Fibroblast of the conjunctiva (primary cell): ENCODE results near the gene SPAG8.

Experiments
- DNase-seq: peaks from one replicate; pipeline ENCODE4 v3.0.0-alpha.2; 2010; ENCODE audit warnings: low read depth

Gene SPAG8

DNA sequence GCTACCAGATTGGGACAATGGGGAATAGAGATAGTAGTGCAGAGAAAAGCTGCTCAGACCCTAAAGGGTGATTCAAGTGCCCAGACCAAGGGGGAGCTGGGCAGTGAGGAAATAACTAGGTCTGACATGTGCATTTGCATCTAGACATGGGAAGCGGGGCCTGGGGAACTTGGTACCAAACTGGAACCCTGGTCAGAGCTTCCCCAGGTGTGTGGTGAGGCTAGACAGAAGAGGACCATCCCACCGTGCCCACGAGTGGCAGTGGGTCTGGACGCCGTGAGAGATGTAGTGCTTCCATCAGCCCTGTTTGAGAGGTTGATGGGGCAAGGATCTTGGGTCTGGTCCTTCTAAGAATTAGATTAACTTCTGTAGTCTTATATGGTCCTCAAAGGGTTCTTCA, 24.5 kb upstream of the SPAG8 start:
- DNase-seq: no peak

DNA sequence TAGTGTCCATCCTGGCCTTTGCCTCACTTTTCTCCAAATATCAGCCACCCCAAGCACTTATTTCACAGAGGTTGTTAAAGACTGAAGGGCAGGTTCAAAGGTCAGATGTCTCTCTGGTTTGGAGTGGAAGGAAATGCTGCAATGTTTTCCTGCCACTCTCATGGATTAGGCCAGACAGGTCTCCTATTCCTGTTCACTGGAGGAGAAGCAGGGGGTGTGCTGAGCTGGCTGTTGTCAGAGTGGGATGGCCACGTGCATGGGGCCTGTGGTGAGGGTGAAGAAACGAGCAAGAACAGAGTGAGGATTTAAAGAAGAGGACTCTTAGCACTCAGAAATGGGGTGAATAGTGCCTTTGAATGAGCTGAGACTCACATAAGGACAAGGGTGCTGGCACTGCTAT, 23.7 kb upstream of the SPAG8 start:
- no peak for DNase-seq

DNA sequence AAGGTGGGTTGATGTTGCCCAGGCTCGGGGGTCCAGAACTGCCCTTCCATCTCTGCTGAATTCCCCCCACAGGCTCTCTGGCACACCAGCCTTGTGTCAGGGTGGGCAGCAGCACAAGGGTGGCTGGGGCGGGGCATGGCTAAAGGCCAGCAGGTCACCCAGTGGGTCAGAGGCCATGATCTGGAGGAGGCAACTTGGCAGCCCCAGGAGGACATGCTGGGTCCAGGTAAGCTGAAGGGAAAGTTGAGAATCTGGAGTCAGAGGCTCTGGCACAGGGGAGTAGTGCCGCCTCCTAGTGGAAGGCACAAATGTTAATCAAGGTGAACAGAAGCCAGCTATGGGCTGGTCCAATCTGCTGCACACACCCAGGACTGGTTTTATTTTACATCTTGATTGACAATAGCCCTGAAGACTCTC, 23.2 kb upstream of the SPAG8 start:
- DNase-seq: no peak

DNA sequence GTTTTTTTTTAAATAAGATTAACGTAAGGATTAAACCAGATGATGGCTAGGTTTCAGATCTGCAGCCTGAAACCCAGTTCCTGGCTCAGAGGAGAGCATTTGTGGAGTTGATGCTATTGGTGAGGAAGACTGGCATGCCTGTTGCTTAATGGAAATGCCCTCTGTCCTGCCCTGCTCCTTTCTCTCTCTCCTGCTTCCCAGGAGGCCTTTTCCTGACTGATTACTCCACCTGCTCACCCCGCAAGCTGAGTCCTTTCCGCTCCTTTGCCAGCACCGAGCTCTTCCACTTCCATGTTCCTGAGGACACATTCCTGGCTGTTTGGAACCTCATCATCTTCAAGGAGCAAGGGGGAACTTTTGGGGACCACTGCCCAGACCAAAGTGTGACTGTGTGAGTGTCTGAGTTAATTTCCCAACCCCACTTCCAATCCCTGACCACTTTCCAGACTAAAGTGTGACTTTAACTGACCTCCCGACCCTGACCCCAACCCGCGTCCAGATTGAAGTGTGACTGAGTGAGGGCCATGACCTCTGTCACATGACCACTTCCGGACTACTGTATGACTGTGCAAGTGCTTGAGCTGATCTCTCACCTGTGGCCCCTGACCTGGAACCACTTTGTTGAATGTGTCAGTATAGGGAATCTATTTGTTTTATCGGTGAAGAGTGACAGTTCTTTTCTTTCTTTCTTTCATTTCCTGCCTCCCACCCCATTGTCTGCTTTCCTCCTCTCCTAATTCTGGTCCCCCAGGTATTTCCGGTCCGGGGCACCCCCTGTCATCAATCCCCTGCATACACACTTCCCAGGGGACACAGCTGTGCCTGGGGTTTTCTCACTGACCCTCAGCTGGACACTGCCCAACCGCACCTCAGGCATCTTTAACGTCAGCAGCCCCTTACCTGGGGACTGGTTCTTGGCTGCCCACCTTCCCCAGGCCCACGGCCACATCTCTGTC, 22.5 kb upstream of the SPAG8 start:
- DNase-seq: no peak

DNA sequence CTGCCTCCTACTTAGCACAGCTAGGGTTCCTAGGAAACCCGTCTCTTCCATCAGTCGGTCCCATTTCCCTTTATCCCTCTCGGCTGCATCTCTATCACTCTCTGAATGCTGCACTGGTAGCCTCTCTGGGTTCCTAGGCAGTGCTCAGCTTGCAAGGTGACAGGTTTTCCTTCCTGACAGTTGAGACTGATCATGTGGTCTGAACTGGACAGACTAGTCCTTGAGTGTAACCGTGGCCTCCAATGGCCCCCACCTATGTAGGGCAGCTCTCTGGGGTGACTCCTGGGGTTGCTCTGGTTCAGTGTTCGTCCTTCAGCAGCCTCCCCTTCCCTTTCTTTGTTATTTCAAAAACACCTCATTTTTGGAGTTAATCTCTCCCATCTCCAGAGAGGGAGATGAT, 20.8 kb upstream of the SPAG8 start:
- no peak for DNase-seq

DNA sequence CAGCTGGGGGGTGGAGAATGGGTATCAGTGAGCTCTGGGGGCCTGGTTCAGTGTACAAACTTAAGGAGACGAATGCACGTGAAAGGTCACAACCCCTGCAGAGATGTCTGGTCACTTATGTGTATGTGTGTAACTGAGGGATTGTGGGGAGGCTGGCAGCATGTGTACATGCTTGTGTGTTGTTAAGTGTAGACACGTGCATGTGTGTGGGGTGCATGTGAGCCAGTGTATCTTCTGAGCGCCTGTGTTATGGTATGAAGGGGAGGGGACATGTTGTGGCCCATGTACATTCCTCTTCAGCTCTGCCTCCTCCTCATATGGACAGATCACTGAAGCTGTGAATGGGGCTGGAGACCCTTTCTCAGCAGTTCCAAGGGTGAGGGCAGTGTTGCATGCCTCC, 19.0 kb upstream of the SPAG8 start:
- DNase-seq: no peak

DNA sequence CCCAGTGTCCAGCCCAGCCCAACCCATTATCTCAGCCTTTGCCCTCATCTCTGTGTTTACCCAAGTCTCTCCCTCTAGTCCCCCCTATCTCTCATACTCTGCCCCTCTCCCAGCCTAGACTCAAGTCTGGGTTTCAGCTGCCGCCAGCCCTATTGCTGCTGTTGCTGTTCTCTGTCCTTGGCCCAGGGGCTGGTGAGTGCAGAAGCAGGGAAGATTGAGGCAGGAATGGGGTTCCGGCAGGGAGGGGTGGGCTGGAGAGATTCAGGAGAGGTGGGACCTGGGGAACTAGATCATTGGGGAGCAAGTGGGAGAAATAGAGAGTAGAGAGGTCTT, 17.7 kb upstream of the SPAG8 start:
- DNase-seq: no peak

DNA sequence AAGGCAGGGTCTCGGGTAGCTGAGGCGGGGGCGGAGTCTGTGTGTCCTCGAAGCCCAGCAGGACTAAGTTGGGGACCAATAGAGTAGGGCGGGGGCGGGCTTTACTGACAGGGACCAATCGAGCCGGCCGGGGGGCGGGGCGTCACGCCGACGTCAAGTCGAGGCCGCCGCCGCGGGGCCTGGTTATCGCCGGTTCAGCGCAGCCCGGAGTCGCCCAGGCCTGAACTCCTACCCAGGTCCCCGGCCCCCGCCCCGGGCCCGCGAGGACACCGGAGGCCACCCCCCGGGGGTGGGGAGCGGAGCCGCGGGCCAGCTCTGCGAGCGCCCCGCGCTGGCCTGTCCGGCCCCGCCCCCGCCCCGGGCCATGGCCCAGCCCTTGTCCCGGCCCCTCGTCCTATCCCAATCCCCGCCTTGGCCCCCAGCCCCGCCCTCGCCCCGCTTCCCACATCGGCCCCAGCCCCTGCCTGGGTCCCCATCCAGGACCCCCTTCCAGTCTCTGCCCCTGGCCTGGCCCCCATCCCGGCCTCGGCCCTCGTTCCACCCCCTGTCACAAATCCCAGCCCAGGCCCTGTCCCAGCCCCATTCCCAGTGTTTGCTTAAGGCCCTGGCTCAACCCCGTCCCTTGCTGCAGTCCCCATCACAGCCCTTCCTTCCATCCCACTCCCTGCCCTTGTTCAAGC, 17.2 kb upstream of the SPAG8 start, which contains the start of gene TMEM8B:
TMEM8B (plus strand) TSS at position 145 of the 680 bp plus-strand sequence; CDS start at position 365, 220 bp downstream.
- peak; percentile 83 for DNase-seq

DNA sequence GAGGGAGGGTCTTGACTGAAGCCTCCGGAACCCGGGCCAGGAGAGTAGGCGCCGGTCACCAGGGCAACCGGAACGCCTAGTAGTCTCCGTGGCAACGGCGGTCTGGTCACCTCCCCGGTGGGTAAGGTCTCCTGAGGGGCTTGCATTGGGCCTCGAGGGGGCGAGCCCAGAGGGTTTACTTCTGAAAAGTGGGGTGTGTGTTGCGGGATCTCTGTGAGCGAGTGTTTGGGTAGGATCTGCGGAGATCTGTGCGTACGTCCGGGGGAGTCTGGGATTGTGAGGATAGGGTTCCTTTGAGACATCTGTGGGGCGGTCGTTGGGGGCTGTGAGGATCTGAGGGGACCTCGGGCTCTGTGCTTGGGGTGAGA, 16.6 kb upstream of the SPAG8 start, which contains the start of gene FAM221B:
FAM221B (minus strand) TSS at position 17 of the 368 bp plus-strand sequence. CDS start 2,571 bp downstream, outside the sequence.
- DNase-seq: no peak

DNA sequence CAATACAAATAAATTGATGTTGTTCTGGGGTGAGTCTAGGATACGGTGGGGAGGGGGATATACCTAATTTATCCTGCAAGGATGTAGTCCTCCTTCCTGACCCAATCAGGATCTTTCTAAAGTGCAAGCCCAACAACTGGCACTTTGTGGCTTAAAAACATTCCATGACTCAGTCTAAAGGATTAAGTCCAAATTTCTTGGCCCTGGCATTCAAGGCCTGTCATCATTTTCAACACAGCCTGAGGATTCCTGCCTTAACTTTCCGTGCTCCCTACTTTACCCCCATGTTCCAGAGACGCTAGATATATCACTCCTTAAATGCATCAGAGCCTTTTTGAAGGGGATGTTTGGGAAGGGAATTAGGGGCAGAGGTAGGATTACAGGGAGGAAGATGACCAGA, 15.4 kb upstream of the SPAG8 start:
- DNase-seq: no peak

DNA sequence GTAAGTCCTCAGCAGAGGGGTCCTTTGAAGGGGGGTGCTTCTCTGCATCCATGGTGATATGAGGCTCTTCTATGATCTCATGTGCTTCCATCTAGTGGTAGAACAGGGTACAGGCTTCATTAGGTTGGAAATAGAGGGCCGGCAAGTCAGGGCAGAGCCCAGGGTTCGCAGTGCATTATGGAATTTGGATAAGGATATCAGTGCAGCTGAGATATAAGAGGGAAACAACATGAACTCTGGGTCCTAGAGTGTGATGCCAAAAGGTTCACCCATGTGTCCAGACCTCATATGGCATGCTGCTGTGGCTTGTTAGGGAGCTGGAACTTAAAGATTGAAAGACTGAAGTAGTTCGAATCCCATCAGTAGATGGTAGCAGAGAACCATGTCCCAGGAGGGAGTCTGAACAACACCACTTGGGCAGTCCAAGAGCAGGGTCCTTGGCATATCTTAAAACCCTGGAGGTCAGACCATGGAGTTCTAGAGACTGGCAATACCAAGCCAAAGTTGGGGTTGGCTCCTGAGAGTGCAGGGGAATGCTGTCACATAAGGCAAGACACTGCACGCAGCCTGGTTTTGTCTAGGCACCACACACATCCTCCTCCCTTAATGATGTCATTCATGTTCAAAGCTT, 14.1 kb upstream of the SPAG8 start:
- DNase-seq: peak; percentile 49

DNA sequence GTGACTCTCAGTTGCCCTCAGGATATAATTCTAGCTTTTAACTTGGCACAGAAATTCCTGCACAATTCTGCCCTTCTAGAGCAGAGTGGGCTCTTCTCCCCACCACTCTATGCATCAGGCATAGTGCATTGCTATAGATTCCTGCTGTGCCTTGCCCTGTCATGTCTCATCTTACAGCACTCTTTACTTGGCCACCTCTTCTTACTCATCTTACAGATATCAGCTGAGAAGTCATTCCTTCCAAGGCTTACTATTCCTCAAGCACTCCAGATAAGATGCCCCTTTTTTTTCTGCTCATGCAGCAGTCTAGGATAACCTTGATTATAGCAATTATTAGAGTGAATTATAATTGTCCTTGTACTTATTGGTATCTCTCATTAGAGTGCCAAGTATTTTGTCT, 10.9 kb upstream of the SPAG8 start:
- no peak for DNase-seq

DNA sequence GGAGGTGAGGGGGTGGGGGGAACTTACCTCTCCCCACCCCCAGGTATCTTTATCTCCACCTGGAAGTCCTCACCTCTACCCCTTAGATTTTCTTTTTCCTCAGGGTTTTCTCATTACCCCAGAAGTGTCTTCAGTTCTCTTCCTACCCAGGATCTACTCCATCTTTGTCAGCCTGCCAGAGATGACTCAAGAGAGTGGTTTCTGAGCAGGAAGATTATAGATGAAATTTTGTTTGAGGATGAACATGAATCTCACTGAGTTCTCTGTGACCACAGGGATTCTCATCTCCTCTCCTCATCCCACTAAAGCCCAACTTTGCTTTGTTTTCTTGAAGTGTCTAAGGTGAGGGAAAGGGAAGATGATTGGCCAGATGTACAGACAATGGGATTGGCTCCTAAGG, 8.0 kb upstream of the SPAG8 start:
- DNase-seq: no peak

DNA sequence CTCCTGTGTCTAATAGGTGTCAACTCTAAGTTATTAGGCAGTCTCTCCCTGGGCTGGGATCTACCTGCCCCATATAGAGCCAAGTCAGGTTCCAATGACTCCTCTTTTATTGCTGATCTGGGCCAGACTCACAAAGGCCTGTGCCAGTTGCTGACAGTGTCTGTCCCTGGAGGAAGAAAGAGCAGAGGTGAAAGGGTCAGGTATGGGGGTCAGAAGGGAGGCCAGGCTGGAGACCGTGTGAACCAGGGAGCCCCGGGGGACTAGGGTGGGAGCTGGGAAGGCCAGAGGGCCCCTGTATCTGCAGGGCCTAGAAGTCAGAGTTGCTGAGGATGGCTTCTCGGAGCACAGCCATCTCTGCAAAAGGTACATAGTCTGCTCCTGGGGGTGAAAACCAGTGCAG, 6.3 kb upstream of the SPAG8 start:
- no peak for DNase-seq

DNA sequence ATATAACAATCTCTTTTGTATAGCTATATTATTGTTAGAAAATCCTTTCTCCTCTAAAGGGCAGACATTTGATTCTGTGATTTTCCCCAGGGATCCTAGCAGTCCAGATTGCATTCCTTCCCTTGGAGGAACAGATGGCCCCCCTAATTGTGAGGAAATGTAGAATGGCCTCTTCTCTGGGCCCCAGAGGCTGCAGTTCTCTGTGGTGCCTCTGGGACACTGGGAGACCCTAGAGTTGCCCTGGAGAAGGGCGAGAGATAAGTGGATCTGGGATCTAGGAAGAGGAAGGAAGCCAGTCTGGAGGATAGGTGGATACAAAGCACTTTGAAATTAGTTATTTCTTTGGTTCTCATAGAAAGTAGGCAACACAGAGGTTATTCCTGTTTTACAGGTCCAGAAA, 4.6 kb upstream of the SPAG8 start:
- no peak for DNase-seq

DNA sequence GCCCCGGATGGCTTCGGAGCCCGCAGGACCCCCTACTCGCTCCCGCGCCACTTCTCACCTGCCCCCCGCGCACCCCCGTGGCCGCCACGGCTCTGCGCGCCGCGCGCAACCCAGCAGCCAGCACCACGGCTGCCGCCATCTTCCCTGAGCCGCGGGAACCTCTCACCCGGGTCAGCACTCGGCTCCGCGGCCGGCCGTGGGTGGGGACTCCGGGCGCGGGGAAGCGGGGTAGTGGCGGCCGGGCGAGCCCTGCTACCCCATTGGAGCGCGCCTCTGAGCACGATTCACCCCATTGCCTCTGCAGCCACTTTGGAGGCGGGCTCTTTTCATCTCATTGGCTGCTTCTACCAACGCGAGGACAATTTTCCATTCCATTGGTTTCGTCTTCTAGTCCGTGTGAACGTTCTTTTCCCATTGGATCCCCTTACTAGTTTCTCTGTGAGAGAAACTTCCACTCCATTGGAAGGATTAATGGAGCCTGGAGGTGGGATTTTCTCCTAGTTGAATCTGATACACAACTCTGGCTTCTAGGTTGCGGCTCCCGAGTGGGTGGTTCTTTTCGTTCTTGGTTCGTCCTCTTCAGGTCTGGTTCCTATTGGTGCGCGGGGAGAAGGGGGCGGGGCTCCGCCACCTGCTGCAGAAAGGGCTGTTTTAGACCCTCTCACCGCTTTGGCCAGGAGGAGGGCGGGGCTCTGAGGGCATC, 2.9 kb upstream of the SPAG8 start, which contains the start of gene HINT2:
HINT2 (minus strand) TSS at position 202 of the 703 bp plus-strand sequence; CDS start at position 139, 63 bp downstream.
- DNase-seq: peak; percentile 98

DNA sequence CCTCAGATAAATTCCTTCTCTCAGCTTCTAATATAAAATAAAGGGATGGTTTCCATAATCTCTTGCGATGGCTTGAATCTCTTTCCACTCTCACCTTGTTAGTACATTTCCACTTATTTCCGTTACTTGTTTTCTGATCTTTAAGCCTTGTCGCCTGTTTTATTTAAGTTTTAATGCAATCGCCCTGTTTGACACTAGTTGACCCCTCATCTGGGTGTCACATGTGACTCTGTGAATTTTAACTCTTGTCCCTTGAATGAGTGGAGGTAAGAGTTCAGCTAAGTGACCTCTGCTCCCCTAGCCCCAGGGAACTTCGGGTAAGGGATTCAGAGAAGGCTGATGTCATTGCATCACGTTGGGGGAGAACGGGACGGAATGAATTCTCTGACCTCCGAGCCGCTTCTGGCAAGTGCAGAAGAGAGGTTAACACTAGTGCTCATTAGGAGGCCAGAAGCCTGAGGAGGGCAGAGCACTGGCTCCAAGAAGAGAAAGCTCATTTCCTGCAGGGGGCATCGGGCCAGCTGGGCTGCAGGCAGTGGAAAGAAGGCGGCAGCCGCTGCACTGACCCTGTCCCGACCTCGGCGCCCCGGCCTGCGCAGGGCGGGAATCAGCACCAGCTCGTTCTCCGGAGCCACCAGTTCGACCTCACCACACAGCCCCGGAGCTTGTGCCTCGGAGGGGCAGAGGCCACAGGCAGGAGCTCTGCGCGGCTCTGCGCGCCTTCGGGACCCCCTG, 2.2 kb upstream of the SPAG8 start:
- DNase-seq: peak; percentile 51

DNA sequence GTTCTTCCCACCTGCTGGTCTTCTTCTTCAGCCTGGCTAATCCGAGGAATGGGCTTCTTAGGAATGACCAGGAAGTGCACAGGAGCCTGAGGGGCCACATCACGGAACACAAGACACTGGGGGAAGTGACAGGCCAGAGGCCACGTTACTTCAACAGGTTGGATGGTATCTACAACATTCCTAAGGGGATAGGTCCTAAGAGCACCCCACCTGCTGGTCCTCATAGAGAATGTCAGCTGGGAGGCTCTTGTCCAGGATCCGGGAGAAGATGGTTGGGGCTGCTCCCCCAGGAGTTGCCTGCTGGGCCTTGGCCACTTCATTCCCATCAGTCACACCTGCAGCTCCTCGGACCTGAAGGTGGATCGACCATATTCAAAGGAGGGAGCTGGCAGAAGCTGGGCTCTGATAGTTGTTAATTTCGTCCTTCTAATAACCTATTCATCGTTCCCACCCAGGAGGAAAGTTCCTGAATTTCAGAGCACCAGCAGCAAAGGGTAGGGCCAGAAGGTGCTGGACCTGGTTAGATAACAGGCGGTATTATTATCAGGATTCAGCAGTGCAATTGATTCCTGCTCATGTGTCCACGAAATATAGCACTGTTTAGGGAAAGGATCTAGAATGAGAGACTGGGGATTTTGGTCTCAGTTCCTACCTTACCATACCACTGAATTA, 1.5 kb upstream of the SPAG8 start:
- no peak for DNase-seq

DNA sequence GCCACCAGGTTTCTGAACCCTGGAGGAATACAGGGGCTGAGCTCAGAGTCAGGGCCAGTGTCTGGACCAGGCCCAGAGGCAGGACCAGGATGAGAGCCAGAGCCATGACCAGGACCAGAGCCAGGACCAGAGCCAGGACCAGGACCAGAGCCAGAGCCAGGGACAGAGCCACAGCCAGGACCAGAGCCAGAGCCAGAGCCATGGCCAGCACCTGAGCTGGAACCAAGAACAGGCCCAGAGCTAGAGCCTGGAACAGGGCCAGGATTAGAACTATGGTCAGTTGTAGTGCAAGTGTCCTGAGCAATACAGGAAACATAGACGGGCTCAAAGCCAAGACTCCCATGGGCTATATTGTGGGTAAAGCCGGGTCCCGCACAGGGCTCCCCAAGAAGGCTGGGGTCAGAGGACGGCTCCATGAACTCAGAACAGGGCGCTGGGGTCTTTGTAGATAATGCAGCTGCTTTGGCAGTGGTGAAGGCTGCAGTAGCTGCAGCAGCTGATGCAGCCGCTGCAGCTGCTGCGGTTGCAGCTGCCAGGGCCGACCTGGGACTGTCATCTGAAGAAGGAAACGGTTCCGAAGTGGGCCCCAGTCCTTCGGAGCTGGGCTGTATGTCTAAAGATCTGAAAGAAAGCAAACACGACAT, 559 bp downstream of the SPAG8 start:
- no peak for DNase-seq

DNA sequence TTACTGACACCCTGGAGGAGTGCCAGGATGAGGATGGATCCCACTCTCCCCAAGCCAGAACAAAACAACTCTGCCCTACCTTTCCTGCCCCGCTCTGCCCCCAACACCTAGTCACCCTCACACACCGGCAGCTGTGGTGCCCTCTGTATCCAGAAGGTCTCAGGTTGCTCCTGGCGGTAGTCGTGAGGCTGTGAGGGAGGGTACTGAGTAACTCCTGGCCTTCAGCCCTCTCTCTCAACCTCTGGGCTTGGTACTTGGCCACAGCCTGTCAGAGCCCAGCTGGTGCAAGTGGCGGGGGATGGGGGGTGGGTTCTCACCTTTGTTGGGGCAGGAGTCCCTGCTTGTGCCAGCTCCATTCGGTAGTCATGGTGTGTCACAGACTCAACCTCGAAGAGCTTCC, 1.9 kb downstream of the SPAG8 start:
- no peak for DNase-seq
